AG04450 (cell line): ENCODE results near the gene OR5M3. TPM values are rescaled to one million over a fixed set of nuclear protein-coding genes. Genes with fewer than 3 reads are reported as not detected.

Experiments
- CTCF ChIA-PET: fragments of 300-600, 350-600 bp; formaldehyde crosslinking; extraction: SDS; loops from one replicate; lab custom pipeline; 2022; ENCODE audit warnings: antibody characterized with exemption, inconsistent platforms; lab: Charles Lee
- POLR2A ChIA-PET: fragments of 350-600 bp; formaldehyde crosslinking; extraction: SDS; loops from one replicate; lab custom pipeline; 2021; ENCODE audit warnings: antibody characterized with exemption, inconsistent platforms; lab: Yijun Ruan, JAX
- DNase-seq: peaks from one replicate; pipeline ENCODE4 v3.0.0-alpha.2; 2011; ENCODE audit warnings: low read depth, low spot score
- H3K27ac ChIP-seq: one replicate; pipeline ENCODE4 v1.5.1; 2012; ENCODE audit warnings: low read depth, low read length, control low read depth
- H3K27me3 ChIP-seq: one replicate; pipeline ENCODE4 v1.6.0; 2012; ENCODE audit warnings: low read length; ENCODE audit not compliant: control insufficient read depth, insufficient read depth
- H3K4me3 ChIP-seq: 2 replicates; pipeline ENCODE4 v1.5.1; 2011; ENCODE audit warnings: mild to moderate bottlenecking, low read depth, low read length, control low read depth
- H3K9me3 ChIP-seq: 2 replicates; pipeline ENCODE4 v1.5.1; 2012; ENCODE audit warnings: low read length; ENCODE audit not compliant: control insufficient read depth, insufficient read depth
- polyA plus RNA-seq: library from polyadenylated mRNA; depleted of rRNA; stranded (reverse); fragments of >200 nt; gene quantifications from 2 replicates; pipeline ENCODE4 v1.2.3, GENCODE V29; 2011
- TF ChIP-seq, protein P1 (sequence below): IDR thresholded peaks from 2 replicates; pipeline ENCODE4 v1.5.1; 2011; ENCODE audit warnings: low read depth, low read length, control low read depth, inconsistent platforms

Gene OR5M3
- polyA plus RNA-seq, 1 experiment, result not detected

DNA sequence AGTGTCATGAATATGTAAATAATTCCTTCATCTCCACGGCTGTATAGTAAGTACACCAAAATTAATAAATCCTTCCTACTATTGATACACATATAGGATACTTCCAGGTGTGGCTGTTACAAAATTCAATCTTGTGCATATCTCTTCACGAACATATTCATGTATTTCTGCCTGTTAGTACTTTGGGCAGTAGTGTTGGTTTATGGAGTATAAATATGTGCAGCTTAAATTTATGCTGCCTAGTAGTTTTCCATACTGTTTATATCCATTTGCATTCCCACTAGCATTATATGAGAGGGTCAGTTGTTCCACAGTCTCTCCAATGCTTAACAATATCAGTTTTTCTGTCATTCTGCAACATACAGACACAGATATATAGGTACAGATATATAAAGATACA, 22.0 kb upstream of the OR5M3 start:
- Histone ChIP-seq H3K27me3 (no peaks in the 10 kb centered on the region), H3K27ac (no peak overlapping the region), H3K4me3 (no peak overlapping the region), H3K9me3 (peaks cover 25% of the 10 kb centered on the region)
- no peak for DNase-seq
- TF ChIP-seq, protein P1, sequence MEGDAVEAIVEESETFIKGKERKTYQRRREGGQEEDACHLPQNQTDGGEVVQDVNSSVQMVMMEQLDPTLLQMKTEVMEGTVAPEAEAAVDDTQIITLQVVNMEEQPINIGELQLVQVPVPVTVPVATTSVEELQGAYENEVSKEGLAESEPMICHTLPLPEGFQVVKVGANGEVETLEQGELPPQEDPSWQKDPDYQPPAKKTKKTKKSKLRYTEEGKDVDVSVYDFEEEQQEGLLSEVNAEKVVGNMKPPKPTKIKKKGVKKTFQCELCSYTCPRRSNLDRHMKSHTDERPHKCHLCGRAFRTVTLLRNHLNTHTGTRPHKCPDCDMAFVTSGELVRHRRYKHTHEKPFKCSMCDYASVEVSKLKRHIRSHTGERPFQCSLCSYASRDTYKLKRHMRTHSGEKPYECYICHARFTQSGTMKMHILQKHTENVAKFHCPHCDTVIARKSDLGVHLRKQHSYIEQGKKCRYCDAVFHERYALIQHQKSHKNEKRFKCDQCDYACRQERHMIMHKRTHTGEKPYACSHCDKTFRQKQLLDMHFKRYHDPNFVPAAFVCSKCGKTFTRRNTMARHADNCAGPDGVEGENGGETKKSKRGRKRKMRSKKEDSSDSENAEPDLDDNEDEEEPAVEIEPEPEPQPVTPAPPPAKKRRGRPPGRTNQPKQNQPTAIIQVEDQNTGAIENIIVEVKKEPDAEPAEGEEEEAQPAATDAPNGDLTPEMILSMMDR, result no peak
- POLR2A ChIA-PET, result no interaction called here
- CTCF ChIA-PET, result no interaction called here

GRCh38 chr11:56491270-56491669, 18.1 kb upstream of the OR5M3 start, which contains the start of gene OR5M8:
OR5M8 (minus strand) TSS chr11:56491370; CDS start chr11:56491370, 0 bp downstream.
- Histone ChIP-seq H3K4me3 (no peak within 1 kb of the TSS), H3K27ac (no peak within 1 kb of the TSS), H3K9me3 (peaks cover 16% of the 10 kb centered on the region), H3K27me3 (no peaks in the 10 kb centered on the region)
- ChIA-PET POLR2A (no interaction called here), CTCF (no interaction called here)
- DNase-seq, result no peak
- TF ChIP-seq, protein P1, result no peak

GRCh38 chr11:56486801-56487200, 13.6 kb upstream of the OR5M3 start:
- ChIA-PET CTCF (no interaction called here), POLR2A (no interaction called here)
- peaks cover 12% of the 10 kb centered on the region; the same call in 1 of the 2 replicates for H3K9me3 ChIP-seq
- TF ChIP-seq, protein P1, result no peak
- no peaks in the 10 kb centered on the region for H3K27me3 ChIP-seq
- H3K27ac ChIP-seq, result no peak overlapping the region
- no peak for DNase-seq
- H3K4me3 ChIP-seq, result no peak overlapping the region

- POLR2A ChIA-PET, result no interaction called here
- H3K27me3 ChIP-seq, result no peaks in the 10 kb centered on the region
- peaks cover 14% of the 10 kb centered on the region; the same call in 1 of the 2 replicates for H3K9me3 ChIP-seq
- TF ChIP-seq, protein P1, result no peak
- H3K27ac ChIP-seq, result no peak overlapping the region
- no peak overlapping the region for H3K4me3 ChIP-seq
- CTCF ChIA-PET, result no interaction called here
- no peak for DNase-seq
Measured at GRCh38 chr11:56474729-56475235, 1.6 kb upstream of the OR5M3 start.

GRCh38 chr11:56457076-56457475, 16.1 kb downstream of the OR5M3 start:
- no peak overlapping the region for H3K4me3 ChIP-seq
- peaks cover 3% of the 10 kb centered on the region for H3K9me3 ChIP-seq
- DNase-seq, result no peak
- CTCF ChIA-PET, result no interaction called here
- no peaks in the 10 kb centered on the region for H3K27me3 ChIP-seq
- TF ChIP-seq, protein P1, result no peak
- no peak overlapping the region for H3K27ac ChIP-seq
- POLR2A ChIA-PET, result no interaction called here
